Epithelial cell of esophagus (primary cell): ENCODE results near the gene PDIA6.
A peak's percentile ranks its signal among the peaks of the same experiment; 100 is the strongest.
"Not testable (repeated sequence)": the region's sequence is repeated elsewhere in the genome, so short reads cannot be mapped to it uniquely, and the experiment has no call there.

Experiments used
- DNase-seq: peaks from one replicate; pipeline ENCODE4 v3.0.0; 2010; ENCODE audit warnings: low read depth
- H3K4me3 ChIP-seq: 2 replicates; pipeline ENCODE4 v1.5.1; 2011; ENCODE audit warnings: mild to moderate bottlenecking, low read length, control low read depth
- TF ChIP-seq, protein P1 (sequence below): IDR thresholded peaks from 2 replicates; pipeline ENCODE4 v1.5.1; 2011; ENCODE audit warnings: low read depth, mild to moderate bottlenecking, low read length, control low read depth, inconsistent platforms; ENCODE audit not compliant: insufficient read depth; ENCODE audit errors: missing control alignments

PDIA6 gene

DNA sequence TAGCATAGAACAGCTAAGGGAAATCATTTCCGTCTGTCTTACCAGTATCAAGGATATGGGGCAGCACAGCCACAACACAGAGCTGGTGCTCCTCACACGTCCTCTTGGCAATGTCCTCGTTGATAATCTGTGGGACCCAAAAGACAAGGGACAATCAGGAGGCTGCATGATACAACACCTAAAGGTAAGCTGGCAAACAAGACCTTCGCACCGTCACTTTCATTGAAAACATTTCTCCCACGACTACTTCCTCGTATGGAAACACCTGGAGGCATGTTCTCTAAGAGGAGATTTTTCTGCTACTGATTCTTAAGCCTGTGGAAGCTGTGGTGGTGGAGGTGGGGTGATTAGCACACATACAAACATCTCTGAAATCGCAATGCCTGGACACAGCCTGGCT, 23.7 kb downstream of the PDIA6 start:
- TF ChIP-seq, protein P1, sequence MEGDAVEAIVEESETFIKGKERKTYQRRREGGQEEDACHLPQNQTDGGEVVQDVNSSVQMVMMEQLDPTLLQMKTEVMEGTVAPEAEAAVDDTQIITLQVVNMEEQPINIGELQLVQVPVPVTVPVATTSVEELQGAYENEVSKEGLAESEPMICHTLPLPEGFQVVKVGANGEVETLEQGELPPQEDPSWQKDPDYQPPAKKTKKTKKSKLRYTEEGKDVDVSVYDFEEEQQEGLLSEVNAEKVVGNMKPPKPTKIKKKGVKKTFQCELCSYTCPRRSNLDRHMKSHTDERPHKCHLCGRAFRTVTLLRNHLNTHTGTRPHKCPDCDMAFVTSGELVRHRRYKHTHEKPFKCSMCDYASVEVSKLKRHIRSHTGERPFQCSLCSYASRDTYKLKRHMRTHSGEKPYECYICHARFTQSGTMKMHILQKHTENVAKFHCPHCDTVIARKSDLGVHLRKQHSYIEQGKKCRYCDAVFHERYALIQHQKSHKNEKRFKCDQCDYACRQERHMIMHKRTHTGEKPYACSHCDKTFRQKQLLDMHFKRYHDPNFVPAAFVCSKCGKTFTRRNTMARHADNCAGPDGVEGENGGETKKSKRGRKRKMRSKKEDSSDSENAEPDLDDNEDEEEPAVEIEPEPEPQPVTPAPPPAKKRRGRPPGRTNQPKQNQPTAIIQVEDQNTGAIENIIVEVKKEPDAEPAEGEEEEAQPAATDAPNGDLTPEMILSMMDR, result no peak
- no peak overlapping the region for H3K4me3 ChIP-seq
- no peak for DNase-seq

DNA sequence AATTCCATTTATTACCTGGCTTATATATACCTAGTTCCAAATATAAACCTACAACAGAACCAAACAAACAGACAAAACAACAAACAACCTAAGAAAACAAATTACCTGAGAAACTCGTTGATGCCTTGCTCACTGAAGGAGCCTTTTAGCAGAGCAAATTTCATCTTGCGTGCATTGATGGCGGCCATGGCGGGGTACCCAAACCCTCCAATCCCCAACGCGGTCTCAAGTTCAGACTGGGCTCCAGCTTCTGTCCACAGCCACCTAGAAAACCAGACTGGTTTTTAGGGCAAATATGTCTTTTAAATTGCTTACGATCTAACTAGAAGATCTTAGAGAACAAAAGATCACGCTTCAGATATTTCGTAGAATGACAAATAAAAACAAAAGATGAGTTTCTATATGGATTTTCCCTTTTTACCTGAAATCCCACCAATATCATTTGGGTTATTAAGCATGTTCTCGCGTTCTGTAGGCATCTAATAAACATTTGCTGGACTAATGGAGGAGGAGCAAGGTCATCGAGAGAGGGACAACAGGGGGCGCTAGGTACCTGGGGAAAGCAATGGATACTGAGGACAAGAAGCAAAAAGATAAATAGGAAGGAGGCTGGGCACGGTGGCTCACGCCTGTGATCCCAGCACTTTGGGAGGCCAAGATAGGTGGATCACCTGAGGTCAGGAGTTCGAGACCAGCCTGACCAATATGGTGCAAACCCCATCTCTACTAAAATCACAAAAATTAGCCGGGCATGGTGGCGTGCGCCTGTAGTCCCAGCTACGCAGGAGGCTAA, 25.2 kb downstream of the PDIA6 start:
- no peak overlapping the region for H3K4me3 ChIP-seq
- peak; percentile 35 for DNase-seq
- TF ChIP-seq, protein P1, result peak; percentile 16

DNA sequence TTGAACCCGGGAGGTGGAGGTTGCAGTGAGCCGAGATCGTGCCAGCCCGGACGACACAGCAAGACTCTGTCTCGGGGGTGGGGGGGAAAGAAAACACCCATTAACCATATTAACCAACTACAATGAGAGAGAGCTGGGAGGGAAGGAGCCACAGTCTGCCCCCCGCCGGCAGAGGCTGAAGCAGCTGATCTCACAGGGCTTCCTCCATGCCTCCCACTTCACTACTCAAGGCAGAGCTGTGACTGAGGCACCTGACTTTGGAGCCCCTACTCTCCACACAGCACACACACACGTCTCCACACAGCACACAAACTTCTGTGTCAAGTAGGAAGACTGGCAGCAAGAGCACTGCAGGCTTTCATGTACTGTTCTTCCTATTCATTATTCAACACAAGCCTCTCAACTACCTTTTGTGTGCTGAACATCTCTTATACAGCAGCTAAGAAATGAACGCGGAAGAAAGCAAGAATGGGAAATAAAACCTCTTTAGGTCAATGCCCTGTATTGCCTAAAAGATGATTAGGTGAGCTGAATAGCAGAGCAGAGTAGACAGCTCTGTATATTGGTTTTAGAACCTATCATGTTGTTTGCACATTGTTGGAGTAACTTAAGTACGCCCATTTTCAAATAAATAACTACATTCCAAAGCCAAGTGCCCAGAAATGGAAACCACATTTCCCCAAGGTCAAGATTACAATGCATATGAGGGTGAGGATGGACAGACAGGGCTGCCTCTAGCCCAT, 26.2 kb downstream of the PDIA6 start:
- DNase-seq, result no peak
- H3K4me3 ChIP-seq, result no peak overlapping the region
- TF ChIP-seq, protein P1, result no peak

DNA sequence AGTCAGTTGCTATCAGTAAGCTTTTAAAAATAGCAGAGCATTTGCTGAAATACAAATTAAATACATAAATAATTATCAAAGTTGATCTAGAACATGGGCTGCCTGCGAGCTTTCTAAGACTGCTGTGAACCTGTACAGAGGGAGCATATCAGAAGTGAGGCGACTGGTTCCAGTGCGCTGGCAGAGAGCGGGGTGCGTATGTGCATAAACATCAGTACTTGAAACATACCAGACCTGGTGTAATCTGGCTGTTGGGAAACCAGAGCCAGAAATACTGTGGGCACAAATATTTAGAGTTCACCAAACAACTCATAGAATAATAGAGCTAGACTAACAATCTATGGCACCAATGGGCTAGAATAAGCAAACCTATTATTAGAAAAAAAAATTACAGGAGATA, 27.3 kb downstream of the PDIA6 start:
- DNase-seq, result no peak
- TF ChIP-seq, protein P1, result no peak
- no peak overlapping the region for H3K4me3 ChIP-seq

DNA sequence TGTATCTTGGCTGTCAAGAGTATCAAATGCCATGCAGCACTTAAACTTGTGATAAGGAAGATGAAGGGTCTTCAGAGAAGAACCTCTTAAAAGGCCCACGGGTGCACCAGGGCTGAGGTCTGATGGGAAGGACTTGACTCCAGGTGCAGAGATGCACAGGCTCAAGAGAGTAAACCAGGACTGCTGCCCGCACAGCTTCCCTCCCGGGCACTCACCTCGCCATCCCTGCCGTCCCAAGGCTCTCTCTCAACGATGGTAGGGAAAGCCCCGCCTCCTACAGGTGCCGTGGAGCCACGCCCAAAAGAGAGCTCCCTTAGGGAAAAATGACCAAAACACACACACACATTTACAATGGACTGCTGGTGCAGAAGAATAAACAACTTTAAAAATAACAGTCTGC, 27.9 kb downstream of the PDIA6 start:
- no peak overlapping the region for H3K4me3 ChIP-seq
- DNase-seq, result no peak
- TF ChIP-seq, protein P1, result no peak

DNA sequence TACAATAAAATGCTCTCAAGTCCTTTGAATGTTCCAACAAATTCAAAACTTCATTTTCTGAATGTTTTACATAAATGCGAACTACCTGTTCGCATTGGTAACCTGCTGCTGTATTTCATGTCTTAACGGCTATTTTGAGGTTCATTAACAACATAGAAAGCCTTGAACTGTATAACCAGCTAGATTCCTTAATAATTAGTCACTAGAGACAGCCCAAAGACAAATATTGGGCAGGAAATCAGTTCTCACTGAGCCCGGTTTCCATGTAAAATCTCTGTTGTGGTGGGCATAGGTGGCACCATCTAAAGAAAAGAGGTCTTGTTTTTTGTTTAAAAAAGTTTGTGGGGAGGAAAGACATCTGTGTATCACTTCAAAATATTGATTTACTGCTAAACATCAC, 29.2 kb downstream of the PDIA6 start:
- TF ChIP-seq, protein P1, result no peak
- no peak overlapping the region for H3K4me3 ChIP-seq
- DNase-seq, result no peak

DNA sequence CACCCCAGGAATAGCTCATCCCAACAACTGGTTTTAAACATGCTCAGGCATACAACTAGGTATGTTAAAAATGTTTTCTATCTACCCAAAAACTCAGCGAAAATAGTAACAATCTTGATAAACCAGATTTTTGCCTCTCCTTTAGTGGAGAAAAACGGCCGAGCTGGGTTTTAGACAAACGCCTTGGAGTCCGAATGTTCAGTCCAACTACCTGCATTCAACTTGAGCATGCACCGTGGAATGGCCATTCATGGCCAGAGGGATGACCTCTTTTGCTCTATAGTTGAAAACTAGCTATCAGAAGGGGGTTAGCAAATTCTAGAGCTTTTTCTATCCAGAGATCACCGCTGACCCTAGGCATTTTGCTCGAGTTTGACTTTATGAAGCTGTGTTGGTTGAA, 30.8 kb downstream of the PDIA6 start:
- no peak for DNase-seq
- TF ChIP-seq, protein P1, result no peak
- H3K4me3 ChIP-seq, result no peak overlapping the region

DNA sequence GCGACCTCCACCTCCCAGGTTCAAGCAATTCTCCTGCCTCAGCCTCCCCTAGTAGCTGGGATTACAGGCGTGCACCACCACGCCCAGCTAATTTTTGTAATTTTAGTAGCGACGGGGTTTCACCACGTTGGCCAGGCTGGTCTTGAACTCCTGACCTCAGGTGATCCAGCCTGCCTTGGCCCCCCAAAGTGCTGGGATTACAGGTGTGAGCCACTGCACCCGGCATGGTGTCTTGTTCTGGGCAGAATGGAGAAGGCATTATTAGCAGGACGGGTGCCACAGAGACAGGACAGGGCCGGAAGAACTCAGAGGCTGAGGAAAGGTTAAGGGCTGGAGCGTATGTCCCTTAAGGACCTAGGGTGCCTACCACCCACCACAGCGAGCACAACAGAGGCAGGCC, 31.8 kb downstream of the PDIA6 start:
- H3K4me3 ChIP-seq, DNase-seq: not testable (repeated sequence)
